CD4-positive, alpha-beta T cell treated with Interferon alpha-2 for 1 hour (primary cell): ENCODE data around the gene ALOX5AP.

Source experiments
- DNase-seq, 2 donors: peaks; one replicate each; pipeline ENCODE4 v3.0.0-alpha.2; 2020 to 2022

The ALOX5AP gene

GRCh38 chr13:30735025-30735871, at the start of gene ALOX5AP:
Gene ALOX5AP (plus strand): TSS chr13:30735543. CDS start chr13:30735606, 63 bp downstream.
- DNase-seq, result peak; percentile 63 to 64

GRCh38 chr13:30685987-30686386, 49.4 kb upstream of the ALOX5AP start:
- no peak for DNase-seq

- DNase-seq, result no peak
Observed at GRCh38 chr13:30687601-30688000, 47.7 kb upstream of the ALOX5AP start.

GRCh38 chr13:30689752-30690151, 45.6 kb upstream of the ALOX5AP start:
- no peak for DNase-seq

GRCh38 chr13:30690282-30691188, 44.8 kb upstream of the ALOX5AP start:
- peak; percentile 41 to 51 for DNase-seq

GRCh38 chr13:30692113-30692512, 43.2 kb upstream of the ALOX5AP start:
- DNase-seq, result no peak

- no peak for DNase-seq
Observed at GRCh38 chr13:30696278-30697176, 38.8 kb upstream of the ALOX5AP start.

- DNase-seq, result no peak
Observed at GRCh38 chr13:30697177-30697953, 38.0 kb upstream of the ALOX5AP start.

GRCh38 chr13:30697996-30698401, 37.3 kb upstream of the ALOX5AP start:
- DNase-seq, result no peak

- DNase-seq, result no peak
Observed at GRCh38 chr13:30698488-30699005, 36.8 kb upstream of the ALOX5AP start.

GRCh38 chr13:30700364-30700763, 35.0 kb upstream of the ALOX5AP start:
- DNase-seq, result no peak

- no peak for DNase-seq
Observed at GRCh38 chr13:30702006-30702405, 33.3 kb upstream of the ALOX5AP start.

- no peak for DNase-seq
Observed at GRCh38 chr13:30704596-30704995, 30.7 kb upstream of the ALOX5AP start.

- no peak for DNase-seq
Observed at GRCh38 chr13:30705680-30706079, 29.7 kb upstream of the ALOX5AP start.

- no peak for DNase-seq
Observed at GRCh38 chr13:30708541-30708940, 26.8 kb upstream of the ALOX5AP start.

GRCh38 chr13:30710442-30710841, 24.9 kb upstream of the ALOX5AP start:
- DNase-seq, result no peak

GRCh38 chr13:30711375-30711774, 24.0 kb upstream of the ALOX5AP start:
- no peak for DNase-seq

- no peak for DNase-seq
Observed at GRCh38 chr13:30711837-30712236, 23.5 kb upstream of the ALOX5AP start.

- peak; percentile 28 to 76 for DNase-seq
Observed at GRCh38 chr13:30712536-30713532, 22.5 kb upstream of the ALOX5AP start.
